PC-9 (cell line): ENCODE measurements around the gene ZNF652.

Experiments used
- EZH2 ChIP-seq: fragments of 200-600 bp; sonication (generic); IDR thresholded peaks from 2 replicates; pipeline ENCODE4 v1.8.0; 2017; ENCODE audit warnings: antibody characterized with exemption, low read depth
- TF ChIP-seq, protein P1 (sequence below): fragments of 200-600 bp; sonication (generic); conservative IDR thresholded peaks from 2 replicates; pipeline ENCODE4 v1.6.1; 2017; ENCODE audit warnings: mixed run types, antibody characterized with exemption, mild to moderate bottlenecking, moderate library complexity

DNA sequence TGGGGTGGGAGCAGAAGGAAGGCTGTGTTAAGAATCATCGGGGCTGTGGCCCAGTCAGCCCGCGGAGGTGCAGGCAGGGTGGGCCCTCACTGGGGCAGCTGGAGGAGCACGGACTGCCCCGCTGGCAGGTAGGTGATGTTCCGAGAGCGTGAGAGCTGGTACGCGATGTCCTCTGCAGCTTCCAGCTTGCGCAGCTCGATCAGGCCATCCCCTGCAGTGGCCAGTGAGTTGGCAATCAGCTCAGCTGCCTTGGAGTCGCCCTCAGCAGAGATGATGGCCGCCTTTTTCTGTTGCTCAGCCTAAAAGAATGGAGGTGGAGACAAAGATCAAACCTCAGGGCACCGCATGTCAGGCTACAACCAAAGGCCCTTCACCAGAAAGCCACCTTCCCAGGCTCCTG is 42.9 kb upstream of the ZNF652 start:
- TF ChIP-seq, protein P1, sequence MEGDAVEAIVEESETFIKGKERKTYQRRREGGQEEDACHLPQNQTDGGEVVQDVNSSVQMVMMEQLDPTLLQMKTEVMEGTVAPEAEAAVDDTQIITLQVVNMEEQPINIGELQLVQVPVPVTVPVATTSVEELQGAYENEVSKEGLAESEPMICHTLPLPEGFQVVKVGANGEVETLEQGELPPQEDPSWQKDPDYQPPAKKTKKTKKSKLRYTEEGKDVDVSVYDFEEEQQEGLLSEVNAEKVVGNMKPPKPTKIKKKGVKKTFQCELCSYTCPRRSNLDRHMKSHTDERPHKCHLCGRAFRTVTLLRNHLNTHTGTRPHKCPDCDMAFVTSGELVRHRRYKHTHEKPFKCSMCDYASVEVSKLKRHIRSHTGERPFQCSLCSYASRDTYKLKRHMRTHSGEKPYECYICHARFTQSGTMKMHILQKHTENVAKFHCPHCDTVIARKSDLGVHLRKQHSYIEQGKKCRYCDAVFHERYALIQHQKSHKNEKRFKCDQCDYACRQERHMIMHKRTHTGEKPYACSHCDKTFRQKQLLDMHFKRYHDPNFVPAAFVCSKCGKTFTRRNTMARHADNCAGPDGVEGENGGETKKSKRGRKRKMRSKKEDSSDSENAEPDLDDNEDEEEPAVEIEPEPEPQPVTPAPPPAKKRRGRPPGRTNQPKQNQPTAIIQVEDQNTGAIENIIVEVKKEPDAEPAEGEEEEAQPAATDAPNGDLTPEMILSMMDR = no peak
- TF ChIP-seq EZH2 = no peak
